Smooth muscle cell (in vitro differentiated cells): Measurements from ENCODE around the gene SLC5A12. TPM values are rescaled to one million over a fixed set of nuclear protein-coding genes. Genes with fewer than 3 reads are reported as not detected.

Experiments used
- DNase-seq: peaks from one replicate; lab custom pipeline; 2025; ENCODE audit not compliant: unreplicated experiment; lab: John Stamatoyannopoulos, UW
- H2AFZ ChIP-seq: fragments of 200-600 bp; sonication (generic); 2 replicates; pipeline ENCODE4 v1.6.0; 2016; ENCODE audit warnings: antibody characterized with exemption, low read depth, mild to moderate bottlenecking
- H3F3A ChIP-seq: fragments of 200-600 bp; sonication (generic); 2 replicates; pipeline ENCODE4 v1.6.0; 2017; ENCODE audit warnings: antibody characterized with exemption, low read depth
- H3K27ac ChIP-seq: fragments of 200-600 bp; sonication (generic); 2 replicates; pipeline ENCODE4 v1.5.1; 2016; ENCODE audit warnings: low read depth, mild to moderate bottlenecking
- H3K27me3 ChIP-seq: fragments of 200-600 bp; sonication (generic); 2 replicates; pipeline ENCODE4 v1.6.1; 2016; ENCODE audit warnings: low read depth, mild to moderate bottlenecking
- H3K36me3 ChIP-seq: fragments of 200-600 bp; sonication (generic); 2 replicates; pipeline ENCODE4 v1.5.1; 2016; ENCODE audit warnings: low read depth
- H3K4me1 ChIP-seq: fragments of 200-600 bp; sonication (generic); 2 replicates; pipeline ENCODE4 v1.5.1; 2016; ENCODE audit warnings: low read depth
- H3K4me2 ChIP-seq: fragments of 200-600 bp; sonication (generic); 2 replicates; pipeline ENCODE4 v1.6.0; 2016; ENCODE audit warnings: mild to moderate bottlenecking
- H3K4me3 ChIP-seq: fragments of 200-600 bp; sonication (generic); 2 replicates; pipeline ENCODE4 v1.5.1; 2016; ENCODE audit warnings: mild to moderate bottlenecking
- H3K79me2 ChIP-seq: fragments of 200-600 bp; sonication (generic); 2 replicates; pipeline ENCODE4 v1.6.0; 2016; ENCODE audit warnings: low read depth, mild to moderate bottlenecking
- H3K9ac ChIP-seq: fragments of 200-600 bp; sonication (generic); 2 replicates; pipeline ENCODE4 v1.6.0; 2016; ENCODE audit warnings: low read depth
- H3K9me3 ChIP-seq: fragments of 200-600 bp; sonication (generic); replicated peaks from 2 replicates; pipeline ENCODE4 v1.5.1; 2016; ENCODE audit warnings: low read depth
- H4K20me1 ChIP-seq: fragments of 200-600 bp; sonication (generic); 2 replicates; pipeline ENCODE4 v1.6.0; 2016; ENCODE audit warnings: low read depth
- CTCF ChIP-seq: fragments of 200-600 bp; sonication (generic); IDR thresholded peaks from 2 replicates; pipeline ENCODE4 v1.5.1; 2017; ENCODE audit warnings: borderline replicate concordance, mild to moderate bottlenecking, antibody characterized with exemption; ENCODE audit not compliant: insufficient read depth, poor library complexity, severe bottlenecking
- WGBS: methylation state at CpG from one replicate; pipeline ENCODE4 v1.1.7; 2016; ENCODE audit warnings: low lambda C conversion rate; 5-methylcytosine and 5-hydroxymethylcytosine counted together
- polyA plus RNA-seq: library from polyadenylated mRNA; unstranded; fragments of >200 nt; fragmentation: Nextera tagmentation; extraction: Ambion mirVana; gene quantifications from 2 replicates; pipeline ENCODE4 v1.2.1, GENCODE V29; 2016
- total RNA-seq: library from RNA; depleted of rRNA; stranded (reverse); fragments of >200 nt; gene quantifications from 2 replicates; pipeline ENCODE4 v1.2.3, GENCODE V29; 2014

The SLC5A12 gene
- total and polyA plus RNA-seq, 2 experiments from 2014 or later = 4.6 to 11.7 TPM

GRCh38 chr11:26730414-26731083 is 8.7 kb upstream of the SLC5A12 start:
- Histone ChIP-seq H2AFZ (no peak overlapping the region), H3K79me2 (no peaks in the 10 kb centered on the region), H3K4me3 (no peak overlapping the region), H3K4me1 (no peaks in the 10 kb centered on the region), H3K4me2 (peak overlapping the region; percentile 52), H4K20me1 (no peaks in the 10 kb centered on the region), H3K9me3 (no peaks in the 10 kb centered on the region), H3K27ac (no peak overlapping the region), H3K9ac (no peak overlapping the region), H3K36me3 (no peaks in the 10 kb centered on the region), H3K27me3 (no peaks in the 10 kb centered on the region), H3F3A (no peaks in the 10 kb centered on the region)
- no peak for TF ChIP-seq CTCF
- no peak for DNase-seq
- WGBS = 24% methylated on average over 4 of the region's 4 CpGs

GRCh38 chr11:26729284-26729683 is 7.4 kb upstream of the SLC5A12 start:
- no peak overlapping the region for H3K9ac ChIP-seq
- no peaks in the 10 kb centered on the region for H4K20me1 ChIP-seq
- TF ChIP-seq CTCF = no peak
- no peaks in the 10 kb centered on the region for H3F3A ChIP-seq
- H2AFZ ChIP-seq = no peak overlapping the region
- no peaks in the 10 kb centered on the region for H3K4me1 ChIP-seq
- DNase-seq = no peak
- no peaks in the 10 kb centered on the region for H3K36me3 ChIP-seq
- H3K9me3 ChIP-seq = no peaks in the 10 kb centered on the region
- H3K27me3 ChIP-seq = no peaks in the 10 kb centered on the region
- no peak overlapping the region for H3K4me3 ChIP-seq
- no peaks in the 10 kb centered on the region for H3K79me2 ChIP-seq
- no peak overlapping the region for H3K4me2 ChIP-seq
- WGBS = 74% methylated on average over 1 of the region's 1 CpG
- H3K27ac ChIP-seq = no peak overlapping the region

GRCh38 chr11:26726960-26727359 is 5.1 kb upstream of the SLC5A12 start:
- H4K20me1 ChIP-seq = no peaks in the 10 kb centered on the region
- no peak overlapping the region for H2AFZ ChIP-seq
- DNase-seq = no peak
- no peak overlapping the region for H3K9ac ChIP-seq
- H3K4me2 ChIP-seq = no peak overlapping the region
- H3K27ac ChIP-seq = no peak overlapping the region
- no peak overlapping the region for H3K4me3 ChIP-seq
- H3F3A ChIP-seq = no peaks in the 10 kb centered on the region
- no peaks in the 10 kb centered on the region for H3K4me1 ChIP-seq
- no peaks in the 10 kb centered on the region for H3K9me3 ChIP-seq
- H3K79me2 ChIP-seq = no peaks in the 10 kb centered on the region
- H3K27me3 ChIP-seq = no peaks in the 10 kb centered on the region
- 95% methylated on average over 3 of the region's 3 CpGs for WGBS
- no peaks in the 10 kb centered on the region for H3K36me3 ChIP-seq
- TF ChIP-seq CTCF = no peak

- H3K4me1 ChIP-seq = no peaks in the 10 kb centered on the region
- WGBS = 85% methylated on average over 2 of the region's 2 CpGs
- no peaks in the 10 kb centered on the region for H4K20me1 ChIP-seq
- TF ChIP-seq CTCF = no peak
- no peak overlapping the region for H2AFZ ChIP-seq
- H3K36me3 ChIP-seq = no peaks in the 10 kb centered on the region
- H3K27me3 ChIP-seq = no peaks in the 10 kb centered on the region
- H3F3A ChIP-seq = no peaks in the 10 kb centered on the region
- no peaks in the 10 kb centered on the region for H3K9me3 ChIP-seq
- H3K79me2 ChIP-seq = no peaks in the 10 kb centered on the region
- H3K9ac ChIP-seq = no peak overlapping the region
- H3K4me2 ChIP-seq = no peak overlapping the region
- no peak for DNase-seq
- H3K4me3 ChIP-seq = peak overlapping the region; percentile 18
- no peak overlapping the region for H3K27ac ChIP-seq
Observed at GRCh38 chr11:26719998-26720397, 1.9 kb downstream of the SLC5A12 start.
